SK-N-SH (cell line): Measurements from ENCODE around the gene SPTBN5. TPM values are rescaled to one million over a fixed set of nuclear protein-coding genes. Genes with fewer than 3 reads are reported as not detected.

ENCODE experiments used
- CTCF ChIA-PET: fragments of 300-600, 350-600 bp; formaldehyde crosslinking; extraction: SDS; loops from one replicate; lab custom pipeline; 2021; lab: Yijun Ruan, JAX
- POLR2A ChIA-PET: fragments of 350-600 bp; sonication (Branson Sonifier 250); formaldehyde crosslinking; extraction: SDS; loops from one replicate; lab custom pipeline; 2020; ENCODE audit warnings: antibody characterized with exemption, inconsistent platforms; lab: Yijun Ruan, JAX
- DNase-seq: peaks from one replicate; pipeline ENCODE4 v3.0.0; 2012
- H2AFZ ChIP-seq: fragments of 200-600 bp; sonication (generic); 2 replicates; pipeline ENCODE4 v1.8.1; 2016; ENCODE audit warnings: antibody characterized with exemption, mild to moderate bottlenecking, low read depth
- H3F3A ChIP-seq: fragments of 200-600 bp; sonication (generic); replicated peaks from 2 replicates; pipeline ENCODE3; 2016; ENCODE audit warnings: antibody characterized with exemption, mild to moderate bottlenecking; ENCODE audit not compliant: insufficient read depth
- H3K27ac ChIP-seq, 2 experiments: fragments of 200-500 bp in 1 of 2; fragments of 200-600 bp in 1 of 2; sonication (Bioruptor generic) in 1 of 2; sonication (generic), shearing (Covaris generic) in 1 of 2; 2 replicates each; pipeline versions ENCODE4 v1.5.1 to v1.6.1; 2014 to 2016; ENCODE audit warnings: low read depth in 2 of 2, inconsistent platforms in 1 of 2, low read length in 1 of 2, mild to moderate bottlenecking in 1 of 2, mixed read lengths in 1 of 2
- H3K27me3 ChIP-seq: fragments of 200-600 bp; sonication (generic), shearing (Covaris generic); 2 replicates; pipeline ENCODE4 v1.6.1; 2016; ENCODE audit warnings: mixed run types; ENCODE audit not compliant: insufficient read depth
- H3K36me3 ChIP-seq, 2 experiments: fragments of 200-500 bp in 1 of 2; fragments of 200-600 bp in 1 of 2; sonication (Bioruptor generic) in 1 of 2; sonication (generic) in 1 of 2; replicated peaks in 1 of 2; 2 replicates each; pipeline versions ENCODE3 to v1.5.1; 2014 to 2016; ENCODE audit warnings: low read length in 1 of 2, mild to moderate bottlenecking in 1 of 2; ENCODE audit not compliant: insufficient read depth in 2 of 2, control insufficient read depth in 1 of 2
- H3K4me1 ChIP-seq, 2 experiments: fragments of 200-500 bp in 1 of 2; fragments of 200-600 bp in 1 of 2; sonication (Bioruptor generic) in 1 of 2; sonication (generic), shearing (Covaris generic) in 1 of 2; 2 replicates each; pipeline versions ENCODE4 v1.5.1 to v1.6.1; 2014 to 2016; ENCODE audit warnings: low read depth in 1 of 2, low read length in 1 of 2, mixed run types in 1 of 2; ENCODE audit not compliant: insufficient read depth in 2 of 2, control insufficient read depth in 1 of 2
- H3K4me2 ChIP-seq: fragments of 200-600 bp; sonication (generic), shearing (Covaris generic); 2 replicates; pipeline ENCODE4 v1.6.1; 2017; ENCODE audit warnings: mixed run types
- H3K4me3 ChIP-seq, 2 experiments: fragments of 200-500 bp in 1 of 2; fragments of 200-600 bp in 1 of 2; sonication (Bioruptor generic) in 1 of 2; sonication (generic), shearing (Covaris generic) in 1 of 2; 2 replicates each; pipeline versions ENCODE4 v1.5.1 to v1.8.1; 2014 to 2016; ENCODE audit warnings: low read depth in 2 of 2, inconsistent platforms in 1 of 2, low read length in 1 of 2, mild to moderate bottlenecking in 1 of 2, mixed read lengths in 1 of 2, moderate library complexity in 1 of 2
- H3K79me2 ChIP-seq: fragments of 200-600 bp; sonication (generic); 2 replicates; pipeline ENCODE4 v1.8.1; 2017; ENCODE audit warnings: mild to moderate bottlenecking; ENCODE audit not compliant: insufficient read depth
- H3K9ac ChIP-seq: fragments of 200-600 bp; sonication (generic); 2 replicates; pipeline ENCODE4 v1.6.1; 2017; ENCODE audit warnings: mixed run types
- H3K9me2 ChIP-seq: fragments of 200-600 bp; sonication (generic); 2 replicates; pipeline ENCODE4 v1.6.1; 2017; ENCODE audit warnings: mixed run types
- H3K9me3 ChIP-seq: fragments of 200-600 bp; sonication (generic); 2 replicates; pipeline ENCODE4 v1.6.1; 2017; ENCODE audit warnings: mixed run types, mild to moderate bottlenecking, moderate library complexity
- H4K20me1 ChIP-seq: fragments of 200-600 bp; sonication (generic); 2 replicates; pipeline ENCODE4 v1.6.1; 2017; ENCODE audit warnings: mild to moderate bottlenecking, mixed run types; ENCODE audit not compliant: insufficient read depth
- CHD2 ChIP-seq: fragments of 150-350 bp; IDR thresholded peaks from 2 replicates; pipeline ENCODE4 v1.6.1; 2018; ENCODE audit warnings: low read length; ENCODE audit not compliant: partially characterized antibody
- EP300 ChIP-seq, 2 experiments: IDR thresholded peaks; 2 replicates each; pipeline versions ENCODE4 v1.4.0 to v1.6.1; 2012; ENCODE audit warnings: borderline replicate concordance in 1 of 2, low read depth in 1 of 2, low read length in 1 of 2
- EZH2phosphoT487 ChIP-seq: fragments of 200-600 bp; sonication (generic); IDR thresholded peaks from 2 replicates; pipeline ENCODE4 v1.6.1; 2017; ENCODE audit warnings: low read depth, mixed run types, mild to moderate bottlenecking, antibody characterized with exemption, moderate library complexity, borderline replicate concordance
- FOXM1 ChIP-seq: IDR thresholded peaks from 2 replicates; pipeline ENCODE4 v1.4.0; 2012; ENCODE audit warnings: low read depth, mild to moderate bottlenecking
- GATA2 ChIP-seq: sonication (generic); formaldehyde crosslinking; IDR thresholded peaks from 2 replicates; pipeline ENCODE4 v1.5.0; 2020; ENCODE audit warnings: mild to moderate bottlenecking, missing genetic modification reagents
- JUND ChIP-seq: IDR thresholded peaks from 2 replicates; pipeline ENCODE4 v1.4.0; 2012
- MAX ChIP-seq: IDR thresholded peaks from 2 replicates; pipeline ENCODE4 v1.4.0; 2012; ENCODE audit warnings: low read depth
- MXI1 ChIP-seq: IDR thresholded peaks from 2 replicates; pipeline ENCODE4 v1.6.1; 2012; ENCODE audit warnings: mild to moderate bottlenecking, low read depth, low read length, improper control_type of control experiment
- RCOR1 ChIP-seq: fragments of 150-350 bp; IDR thresholded peaks from 2 replicates; pipeline ENCODE4 v1.6.1; 2017; ENCODE audit warnings: antibody characterized with exemption, low read length
- REST ChIP-seq: IDR thresholded peaks from 2 replicates; pipeline ENCODE4 v1.6.1; 2012; ENCODE audit warnings: mild to moderate bottlenecking, low read depth, low read length, moderate library complexity
- RFX5 ChIP-seq: IDR thresholded peaks from 2 replicates; pipeline ENCODE4 v1.6.1; 2012; ENCODE audit warnings: mild to moderate bottlenecking, improper control_type of control experiment, low read length
- RXRA ChIP-seq: IDR thresholded peaks from 2 replicates; pipeline ENCODE4 v1.4.0; 2012; ENCODE audit warnings: low read depth, mild to moderate bottlenecking, borderline replicate concordance
- SIN3A ChIP-seq: IDR thresholded peaks from 2 replicates; pipeline ENCODE4 v1.6.1; 2012; ENCODE audit warnings: low read depth, mild to moderate bottlenecking, low read length, moderate library complexity, borderline replicate concordance
- TCF12 ChIP-seq: IDR thresholded peaks from 2 replicates; pipeline ENCODE4 v1.4.0; 2012
- ZBTB33 ChIP-seq: IDR thresholded peaks from 2 replicates; pipeline ENCODE4 v1.4.0; 2012; ENCODE audit warnings: low read depth, borderline replicate concordance
- WGBS: methylation state at CpG from one replicate; pipeline ENCODE4 v1.1.6; 2017; ENCODE audit warnings: low lambda C conversion rate; 5-methylcytosine and 5-hydroxymethylcytosine counted together
- polyA plus RNA-seq, 3 experiments: library from polyadenylated mRNA; depleted of rRNA; stranded (reverse); fragments of >200 nt; gene quantifications; 2 replicates each; pipeline ENCODE4 v1.2.3, GENCODE V29; 2012
- TF ChIP-seq, protein P1 (sequence below): fragments of 150-350 bp; IDR thresholded peaks from 2 replicates; pipeline ENCODE4 v1.6.1; 2016; ENCODE audit warnings: mild to moderate bottlenecking, low read depth, low read length

Gene SPTBN5
- polyA plus RNA-seq, 1 of the 3 experiments (the other 2 are of a cell fraction): 0.23 TPM

DNA sequence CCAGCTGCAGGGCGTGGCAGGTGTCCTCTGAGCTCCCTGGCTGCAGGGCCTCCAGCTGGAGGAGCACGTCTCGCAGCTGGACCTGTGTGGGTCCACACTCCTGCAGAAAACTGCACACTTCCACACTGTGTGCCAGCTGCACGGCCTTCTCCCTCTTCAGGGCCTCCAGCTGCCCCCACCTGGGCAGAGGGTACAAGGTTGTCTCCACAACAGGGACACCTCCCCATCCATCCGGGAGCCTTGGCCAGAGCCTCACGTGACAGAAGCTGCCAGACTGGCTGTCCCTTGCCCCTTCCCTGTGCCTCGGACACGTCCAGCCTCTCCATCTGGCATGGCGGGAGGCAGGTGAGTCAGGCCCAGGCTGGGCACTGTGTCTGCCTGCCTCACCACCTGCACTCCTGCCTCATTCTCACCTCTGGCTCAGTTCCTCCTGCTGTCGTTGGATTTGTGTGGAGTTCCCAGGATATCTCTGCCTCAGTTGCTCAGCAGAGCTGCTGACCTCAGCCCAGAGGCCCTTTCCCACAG, 14.5 kb downstream of the SPTBN5 start:
- Histone ChIP-seq H3K36me3 (no peaks in the 10 kb centered on the region), H3K79me2 (no peaks in the 10 kb centered on the region), H3K9me2 (no peaks in the 10 kb centered on the region), H3K9me3 (no peaks in the 10 kb centered on the region), H3K27ac (no peak overlapping the region), H4K20me1 (no peaks in the 10 kb centered on the region), H3K9ac (no peak overlapping the region)
- CTCF ChIA-PET: interaction anchor here (0.8 to 1.0 kb wide), 2 partner anchors 18 to 53 kb away, joined by 3 read pairs; no protein-coding TSS in a partner anchor
- POLR2A ChIA-PET: interaction anchor here (0.6 kb wide), 1 partner anchor 335 kb away, joined by 3 read pairs; the partner anchor contains the start of gene RPAP1
- 94% methylated on average over 5 of the region's 10 CpGs for WGBS
- DNase-seq: no peak
- TF ChIP-seq ZBTB33 (no peak), JUND (no peak), FOXM1 (no peak)
- TF ChIP-seq, protein P1, sequence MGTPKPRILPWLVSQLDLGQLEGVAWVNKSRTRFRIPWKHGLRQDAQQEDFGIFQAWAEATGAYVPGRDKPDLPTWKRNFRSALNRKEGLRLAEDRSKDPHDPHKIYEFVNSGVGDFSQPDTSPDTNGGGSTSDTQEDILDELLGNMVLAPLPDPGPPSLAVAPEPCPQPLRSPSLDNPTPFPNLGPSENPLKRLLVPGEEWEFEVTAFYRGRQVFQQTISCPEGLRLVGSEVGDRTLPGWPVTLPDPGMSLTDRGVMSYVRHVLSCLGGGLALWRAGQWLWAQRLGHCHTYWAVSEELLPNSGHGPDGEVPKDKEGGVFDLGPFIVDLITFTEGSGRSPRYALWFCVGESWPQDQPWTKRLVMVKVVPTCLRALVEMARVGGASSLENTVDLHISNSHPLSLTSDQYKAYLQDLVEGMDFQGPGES: no peak
- TF ChIP-seq, all 33 proteins: peak for 0
- Histone ChIP-seq H3K4me2 (no peak overlapping the region), H3F3A (no peaks in the 10 kb centered on the region), H3K27me3 (no peaks in the 10 kb centered on the region), H2AFZ (no peak overlapping the region), H3K4me3 (no peak overlapping the region), H3K4me1 (peaks cover 0 to 27% of the 10 kb centered on the region in 2 experiments; a peak in 1 of 4 replicates)

- 73% methylated on average over 6 of the region's 10 CpGs for WGBS
- Histone ChIP-seq H2AFZ (no peak overlapping the region), H3K4me2 (no peak overlapping the region), H3K9me2 (no peaks in the 10 kb centered on the region), H3F3A (no peaks in the 10 kb centered on the region), H3K4me3 (no peak overlapping the region), H3K4me1 (peaks cover 0 to 27% of the 10 kb centered on the region in 2 experiments; a peak in 1 of 4 replicates), H3K27ac (no peak overlapping the region), H4K20me1 (no peaks in the 10 kb centered on the region), H3K36me3 (no peaks in the 10 kb centered on the region), H3K9me3 (no peaks in the 10 kb centered on the region), H3K9ac (no peak overlapping the region), H3K79me2 (no peaks in the 10 kb centered on the region), H3K27me3 (no peaks in the 10 kb centered on the region)
- ChIA-PET POLR2A (no interaction called here), CTCF (interaction anchor here (1.1 to 1.7 kb wide), 2 partner anchors 20 to 66 kb away, joined by 3 to 4 read pairs; no protein-coding TSS in a partner anchor)
- DNase-seq: no peak
- TF ChIP-seq SIN3A: no peak
- no peak for TF ChIP-seq TCF12
- no peak for TF ChIP-seq MAX
- no peak for TF ChIP-seq JUND
- TF ChIP-seq EZH2phosphoT487: no peak
- TF ChIP-seq EP300 (IDR thresholded peaks at IDR 0.05; ENCODE audit: borderline replicate concordance in 1 of 2, low read depth in 1 of 2, low read length in 1 of 2): no peak
- no peak for TF ChIP-seq RCOR1
- no peak for TF ChIP-seq RXRA
- TF ChIP-seq GATA2: no peak
- no peak for TF ChIP-seq REST
- no peak for TF ChIP-seq RFX5
- no peak for TF ChIP-seq ZBTB33
- no peak for TF ChIP-seq CHD2
- TF ChIP-seq MXI1: no peak
These were observed 15.5 kb downstream of the SPTBN5 start for GRCh38 chr15:41878355-41878699.
